HG03103 (cell line): ENCODE measurements around the gene PCARE.

ENCODE experiments used
- ATAC-seq: cut with Tn5 transposase; IDR thresholded peaks from one replicate; pipeline ENCODE4 v1.9.1; 2021; ENCODE audit warnings: low read depth; ENCODE audit not compliant: unreplicated experiment

Gene PCARE

DNA sequence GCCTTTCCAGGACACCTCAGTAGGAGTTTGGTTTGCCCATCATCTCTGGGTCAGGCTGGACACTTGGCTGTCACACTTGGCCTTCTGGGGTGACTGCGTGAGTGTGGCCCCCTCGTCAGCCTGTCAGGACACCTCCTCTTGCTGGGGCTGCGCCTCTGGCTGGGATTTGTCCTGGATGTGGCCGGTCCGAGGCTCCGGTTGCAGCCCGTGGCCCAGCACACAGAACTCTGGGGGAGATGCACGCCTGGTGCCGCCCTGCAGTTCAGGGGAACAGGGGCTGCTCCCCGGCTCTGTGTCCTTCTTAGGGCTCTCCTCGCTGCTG, 9.6 kb downstream of the PCARE start:
- no peak for ATAC-seq

DNA sequence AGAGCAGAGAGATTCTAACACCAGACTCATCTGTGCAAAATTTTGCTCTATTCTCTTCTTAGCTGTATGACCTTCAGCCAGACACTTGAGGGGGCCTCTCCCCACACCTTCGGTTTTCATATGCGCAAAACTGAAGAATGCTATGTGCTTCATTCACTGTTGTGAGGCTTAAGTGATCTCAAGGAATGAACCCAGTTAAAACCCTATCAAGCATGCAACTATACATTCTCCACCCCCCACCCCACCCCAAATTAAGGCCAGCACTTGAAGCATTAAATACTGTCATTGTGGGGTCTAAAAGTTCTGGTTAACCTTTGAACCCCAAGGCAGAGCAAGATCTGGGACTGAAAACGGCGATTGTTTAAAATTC, 10.0 kb downstream of the PCARE start:
- no peak for ATAC-seq

GRCh38 chr2:29063646-29064345, 10.5 kb downstream of the PCARE start:
- no peak for ATAC-seq

GRCh38 chr2:29063056-29063455, 11.3 kb downstream of the PCARE start:
- no peak for ATAC-seq

DNA sequence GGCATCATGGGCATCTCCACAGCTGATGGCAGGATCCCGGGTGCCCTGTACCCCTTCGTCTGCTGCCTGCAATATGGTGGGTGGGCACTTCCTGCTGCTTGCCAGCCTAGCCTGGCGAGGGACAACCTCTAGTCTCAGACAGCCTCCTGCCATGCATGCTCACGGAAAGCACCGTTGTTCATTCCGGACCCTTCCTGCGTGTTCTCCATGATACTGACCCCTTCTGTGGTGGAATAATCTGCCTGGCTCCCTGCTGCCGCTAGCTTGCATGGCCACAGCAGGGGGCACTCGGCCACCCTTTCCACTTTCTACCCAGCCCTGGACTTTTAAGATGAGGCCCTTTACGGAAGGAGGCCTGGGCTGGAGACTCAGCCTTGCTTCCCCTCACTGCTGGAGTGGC, 12.0 kb downstream of the PCARE start:
- ATAC-seq = no peak

DNA sequence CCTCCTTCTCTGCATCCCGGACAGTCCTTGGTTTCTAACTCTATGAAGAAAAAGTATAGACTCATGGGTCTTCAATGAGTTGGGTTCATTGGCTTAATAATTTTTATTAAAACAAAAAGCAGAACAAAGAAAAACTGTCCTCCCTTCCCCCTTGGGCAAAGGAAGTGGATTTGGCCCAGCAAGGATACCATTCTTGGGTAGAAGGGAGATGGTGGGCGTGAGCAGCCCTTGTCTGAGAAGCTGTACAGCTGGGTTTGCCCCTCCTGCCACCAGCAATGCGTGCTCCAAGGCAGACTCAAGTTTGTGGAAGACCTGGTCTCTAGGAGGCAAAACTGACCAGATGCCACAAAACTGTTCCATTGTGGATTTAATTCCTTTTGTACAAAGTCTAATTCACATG, 12.7 kb downstream of the PCARE start:
- no peak for ATAC-seq

GRCh38 chr2:29061176-29061575, 13.1 kb downstream of the PCARE start:
- ATAC-seq = no peak

- no peak for ATAC-seq
Observed at GRCh38 chr2:29060441-29060840, 13.9 kb downstream of the PCARE start.

- no peak for ATAC-seq
Observed at GRCh38 chr2:29059624-29060023, 14.7 kb downstream of the PCARE start.

GRCh38 chr2:29057006-29057405, 17.3 kb downstream of the PCARE start:
- ATAC-seq = no peak

DNA sequence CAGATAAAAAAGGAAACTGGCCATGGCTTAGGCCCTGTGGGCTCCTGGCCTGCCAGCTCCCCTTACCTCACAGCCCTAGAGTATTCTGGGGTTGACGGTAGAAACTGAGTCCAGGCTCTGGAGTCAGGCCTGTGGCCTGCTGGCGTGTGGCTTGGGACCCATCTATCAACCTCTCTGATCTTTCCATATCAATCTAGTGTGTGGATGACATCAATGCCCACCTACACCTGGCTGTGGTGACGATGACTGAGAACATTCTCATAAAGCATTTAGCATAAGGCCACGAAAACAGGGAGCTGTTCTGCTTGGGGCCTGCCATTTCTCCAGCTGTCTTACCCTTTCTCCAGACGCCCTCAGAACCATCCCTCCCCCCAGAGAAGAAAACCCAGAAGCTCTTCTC, 17.9 kb downstream of the PCARE start:
- no peak for ATAC-seq

DNA sequence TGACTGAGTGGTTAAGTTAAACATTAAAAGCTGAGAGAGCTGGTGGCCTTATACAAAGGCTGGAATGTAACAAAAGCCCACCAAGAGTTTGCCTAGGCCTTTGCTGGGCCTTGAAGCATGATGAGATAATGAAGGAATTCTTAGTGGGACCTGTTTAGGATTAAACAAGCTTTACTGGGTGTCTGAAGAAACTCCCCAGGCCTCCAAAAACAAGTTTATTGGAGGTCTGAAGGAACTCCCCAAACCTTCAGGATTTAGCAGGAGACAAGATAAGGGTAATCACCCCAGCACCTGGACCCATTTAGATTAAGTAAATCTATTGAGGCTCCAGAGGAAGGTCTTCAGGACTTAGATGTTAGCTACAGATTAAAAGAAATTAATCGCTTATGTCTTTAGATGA, 18.7 kb downstream of the PCARE start:
- no peak for ATAC-seq

GRCh38 chr2:29054430-29054829, 19.9 kb downstream of the PCARE start:
- ATAC-seq = no peak

DNA sequence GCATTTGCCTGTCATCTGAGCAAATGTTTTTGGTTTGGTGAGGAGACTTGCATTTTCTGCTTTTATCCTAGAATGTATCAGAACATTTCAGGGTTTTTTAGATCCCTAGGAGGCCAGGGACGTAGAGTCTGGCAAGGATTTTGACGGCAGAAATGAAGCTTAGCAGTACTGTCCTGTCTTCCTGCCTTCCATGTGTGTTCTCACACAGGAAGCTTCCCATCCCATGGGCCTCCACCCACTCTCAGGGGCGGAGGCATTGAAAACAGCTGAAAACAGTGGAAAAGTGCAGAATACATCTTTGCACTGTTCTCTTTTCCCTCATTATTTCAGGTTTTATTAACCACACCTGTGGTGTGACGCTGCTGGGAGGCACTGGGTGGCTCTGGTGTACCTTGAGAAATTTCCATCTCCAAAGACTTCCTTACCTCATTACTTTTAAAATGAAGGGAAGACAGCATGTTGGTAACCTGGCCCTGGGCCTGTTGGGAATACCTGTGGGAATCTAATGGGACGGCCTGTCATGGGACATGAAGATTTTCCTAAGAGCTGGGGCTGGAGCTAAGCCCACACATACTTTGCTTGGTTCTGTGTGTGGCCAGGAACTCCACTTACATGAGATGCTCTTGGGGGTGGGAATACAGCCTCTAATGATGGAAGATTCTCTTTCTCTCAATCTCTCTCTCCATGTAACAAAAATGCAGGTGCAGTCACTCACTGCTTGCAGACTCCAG, 20.5 kb downstream of the PCARE start:
- ATAC-seq = no peak

DNA sequence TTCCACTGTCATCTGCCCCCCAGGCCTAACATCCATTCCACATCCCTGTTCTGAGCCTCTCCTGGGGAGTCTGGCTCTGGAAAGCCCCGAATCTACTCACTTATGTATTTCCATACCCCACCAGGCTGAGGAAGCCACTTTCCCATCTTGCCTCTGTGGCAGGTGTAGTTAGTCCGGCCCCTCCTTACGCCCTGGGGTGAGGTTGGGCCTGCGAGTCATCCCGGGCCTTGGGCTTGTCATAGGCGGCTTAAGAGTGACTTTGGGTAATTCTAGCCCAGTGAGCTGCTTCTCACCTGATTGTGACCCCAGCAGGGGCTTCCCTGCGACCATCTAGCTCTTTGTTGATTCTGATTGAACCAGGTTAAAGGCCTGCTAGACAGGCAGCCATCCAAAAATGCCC, 21.1 kb downstream of the PCARE start:
- ATAC-seq = no peak

- no peak for ATAC-seq
Observed at GRCh38 chr2:29052807-29053206, 21.5 kb downstream of the PCARE start.

- no peak for ATAC-seq
Observed at GRCh38 chr2:29051730-29052129, 22.6 kb downstream of the PCARE start.

- no peak for ATAC-seq
Observed at GRCh38 chr2:29050591-29050990, 23.7 kb downstream of the PCARE start.

GRCh38 chr2:29047083-29047845, 27.1 kb downstream of the PCARE start:
- no peak for ATAC-seq

DNA sequence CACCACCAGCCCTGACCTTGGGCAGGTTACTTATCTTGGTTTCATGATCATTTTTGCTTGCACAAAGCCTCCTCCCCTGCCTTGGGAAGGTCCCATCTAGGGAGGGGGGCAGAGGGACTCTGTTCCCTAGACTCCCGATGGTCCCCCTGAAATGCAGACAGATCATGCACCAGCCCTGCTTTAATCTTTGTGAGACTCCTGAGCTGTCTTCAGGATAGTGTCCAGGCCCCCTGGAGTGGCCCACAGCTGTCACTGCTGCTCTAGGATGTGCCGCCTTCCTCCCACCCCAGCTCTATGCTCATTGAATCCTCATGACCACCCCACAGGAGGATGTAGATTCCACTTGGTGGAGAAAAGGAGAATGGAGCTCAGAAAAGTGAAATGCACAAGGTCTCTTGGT, 28.0 kb downstream of the PCARE start:
- ATAC-seq = no peak

- no peak for ATAC-seq
Observed at GRCh38 chr2:29044459-29044858, 29.9 kb downstream of the PCARE start.

DNA sequence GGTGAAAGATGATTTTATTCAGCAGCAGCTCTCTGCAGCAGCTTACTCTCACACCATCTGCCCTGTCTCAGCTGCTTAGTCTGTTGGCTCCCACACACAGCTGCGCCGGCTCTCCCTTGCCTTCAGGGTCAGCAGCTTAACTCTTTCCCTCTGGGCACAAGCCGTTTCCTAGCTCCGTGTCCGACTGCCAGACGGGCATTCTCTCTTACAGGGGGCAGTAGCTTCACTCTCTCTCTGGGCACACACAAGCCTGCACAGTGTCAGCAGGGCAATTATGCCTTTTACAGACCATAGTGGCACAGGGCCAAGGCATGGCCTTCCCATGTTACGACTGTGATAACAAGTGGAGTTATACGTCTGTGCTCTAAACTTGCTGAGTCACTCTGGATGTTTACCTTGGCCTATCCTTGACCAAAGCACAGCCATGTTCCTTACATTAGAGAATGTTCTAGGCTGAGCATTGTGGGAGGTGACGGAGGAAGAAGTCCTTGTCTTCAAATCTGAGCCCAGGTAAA, 31.7 kb downstream of the PCARE start:
- ATAC-seq = no peak
